SK-N-SH (cell line): ENCODE results near the gene SEMA3D. TPM values are rescaled to one million over a fixed set of nuclear protein-coding genes. Genes with fewer than 3 reads are reported as not detected.

Experiments used
- CTCF ChIA-PET: fragments of 300-600, 350-600 bp; formaldehyde crosslinking; extraction: SDS; loops from one replicate; lab custom pipeline; 2021; lab: Yijun Ruan, JAX
- POLR2A ChIA-PET: fragments of 350-600 bp; sonication (Branson Sonifier 250); formaldehyde crosslinking; extraction: SDS; loops from one replicate; lab custom pipeline; 2020; ENCODE audit warnings: antibody characterized with exemption, inconsistent platforms; lab: Yijun Ruan, JAX
- DNase-seq: peaks from one replicate; pipeline ENCODE4 v3.0.0; 2012
- H2AFZ ChIP-seq: fragments of 200-600 bp; sonication (generic); 2 replicates; pipeline ENCODE4 v1.8.1; 2016; ENCODE audit warnings: antibody characterized with exemption, mild to moderate bottlenecking, low read depth
- H3F3A ChIP-seq: fragments of 200-600 bp; sonication (generic); replicated peaks from 2 replicates; pipeline ENCODE3; 2016; ENCODE audit warnings: antibody characterized with exemption, mild to moderate bottlenecking; ENCODE audit not compliant: insufficient read depth
- H3K27ac ChIP-seq, 2 experiments: fragments of 200-500 bp in 1 of 2; fragments of 200-600 bp in 1 of 2; sonication (Bioruptor generic) in 1 of 2; sonication (generic), shearing (Covaris generic) in 1 of 2; 2 replicates each; pipeline versions ENCODE4 v1.5.1 to v1.6.1; 2014 to 2016; ENCODE audit warnings: low read depth in 2 of 2, inconsistent platforms in 1 of 2, low read length in 1 of 2, mild to moderate bottlenecking in 1 of 2, mixed read lengths in 1 of 2
- H3K27me3 ChIP-seq: fragments of 200-600 bp; sonication (generic), shearing (Covaris generic); 2 replicates; pipeline ENCODE4 v1.6.1; 2016; ENCODE audit warnings: mixed run types; ENCODE audit not compliant: insufficient read depth
- H3K36me3 ChIP-seq, 2 experiments: fragments of 200-500 bp in 1 of 2; fragments of 200-600 bp in 1 of 2; sonication (Bioruptor generic) in 1 of 2; sonication (generic) in 1 of 2; replicated peaks in 1 of 2; 2 replicates each; pipeline versions ENCODE3 to v1.5.1; 2014 to 2016; ENCODE audit warnings: low read length in 1 of 2, mild to moderate bottlenecking in 1 of 2; ENCODE audit not compliant: insufficient read depth in 2 of 2, control insufficient read depth in 1 of 2
- H3K4me1 ChIP-seq, 2 experiments: fragments of 200-500 bp in 1 of 2; fragments of 200-600 bp in 1 of 2; sonication (Bioruptor generic) in 1 of 2; sonication (generic), shearing (Covaris generic) in 1 of 2; 2 replicates each; pipeline versions ENCODE4 v1.5.1 to v1.6.1; 2014 to 2016; ENCODE audit warnings: low read depth in 1 of 2, low read length in 1 of 2, mixed run types in 1 of 2; ENCODE audit not compliant: insufficient read depth in 2 of 2, control insufficient read depth in 1 of 2
- H3K4me2 ChIP-seq: fragments of 200-600 bp; sonication (generic), shearing (Covaris generic); 2 replicates; pipeline ENCODE4 v1.6.1; 2017; ENCODE audit warnings: mixed run types
- H3K4me3 ChIP-seq, 2 experiments: fragments of 200-500 bp in 1 of 2; fragments of 200-600 bp in 1 of 2; sonication (Bioruptor generic) in 1 of 2; sonication (generic), shearing (Covaris generic) in 1 of 2; 2 replicates each; pipeline versions ENCODE4 v1.5.1 to v1.8.1; 2014 to 2016; ENCODE audit warnings: low read depth in 2 of 2, inconsistent platforms in 1 of 2, low read length in 1 of 2, mild to moderate bottlenecking in 1 of 2, mixed read lengths in 1 of 2, moderate library complexity in 1 of 2
- H3K79me2 ChIP-seq: fragments of 200-600 bp; sonication (generic); 2 replicates; pipeline ENCODE4 v1.8.1; 2017; ENCODE audit warnings: mild to moderate bottlenecking; ENCODE audit not compliant: insufficient read depth
- H3K9ac ChIP-seq: fragments of 200-600 bp; sonication (generic); 2 replicates; pipeline ENCODE4 v1.6.1; 2017; ENCODE audit warnings: mixed run types
- H3K9me2 ChIP-seq: fragments of 200-600 bp; sonication (generic); 2 replicates; pipeline ENCODE4 v1.6.1; 2017; ENCODE audit warnings: mixed run types
- H3K9me3 ChIP-seq: fragments of 200-600 bp; sonication (generic); 2 replicates; pipeline ENCODE4 v1.6.1; 2017; ENCODE audit warnings: mixed run types, mild to moderate bottlenecking, moderate library complexity
- H4K20me1 ChIP-seq: fragments of 200-600 bp; sonication (generic); 2 replicates; pipeline ENCODE4 v1.6.1; 2017; ENCODE audit warnings: mild to moderate bottlenecking, mixed run types; ENCODE audit not compliant: insufficient read depth
- CHD2 ChIP-seq: fragments of 150-350 bp; IDR thresholded peaks from 2 replicates; pipeline ENCODE4 v1.6.1; 2018; ENCODE audit warnings: low read length; ENCODE audit not compliant: partially characterized antibody
- FOSL2 ChIP-seq: IDR thresholded peaks from 2 replicates; pipeline ENCODE4 v1.4.0; 2012; ENCODE audit warnings: low read depth, mild to moderate bottlenecking, moderate library complexity, borderline replicate concordance
- GABPA ChIP-seq: IDR thresholded peaks from 2 replicates; pipeline ENCODE4 v1.4.0; 2012; ENCODE audit warnings: low read depth, mild to moderate bottlenecking
- MXI1 ChIP-seq: IDR thresholded peaks from 2 replicates; pipeline ENCODE4 v1.6.1; 2012; ENCODE audit warnings: mild to moderate bottlenecking, low read depth, low read length, improper control_type of control experiment
- POLR2AphosphoS5 ChIP-seq: IDR thresholded peaks from 2 replicates; pipeline ENCODE4 v1.6.1; 2012; ENCODE audit warnings: low read depth, low read length
- RAD21 ChIP-seq: IDR thresholded peaks from 2 replicates; pipeline ENCODE4 v1.6.1; 2012; ENCODE audit warnings: mild to moderate bottlenecking, low read length
- RFX5 ChIP-seq: IDR thresholded peaks from 2 replicates; pipeline ENCODE4 v1.6.1; 2012; ENCODE audit warnings: mild to moderate bottlenecking, improper control_type of control experiment, low read length
- SIN3A ChIP-seq: IDR thresholded peaks from 2 replicates; pipeline ENCODE4 v1.6.1; 2012; ENCODE audit warnings: low read depth, mild to moderate bottlenecking, low read length, moderate library complexity, borderline replicate concordance
- SMC3 ChIP-seq: IDR thresholded peaks from 2 replicates; pipeline ENCODE4 v1.6.1; 2012; ENCODE audit warnings: low read depth, low read length, improper control_type of control experiment
- TEAD4 ChIP-seq: IDR thresholded peaks from 2 replicates; pipeline ENCODE4 v1.4.0; 2012; ENCODE audit warnings: mild to moderate bottlenecking, borderline replicate concordance; ENCODE audit not compliant: insufficient read depth
- YY1 ChIP-seq: IDR thresholded peaks from 2 replicates; pipeline ENCODE4 v1.4.0; 2012; ENCODE audit warnings: low read depth, mild to moderate bottlenecking
- WGBS: methylation state at CpG from one replicate; pipeline ENCODE4 v1.1.6; 2017; ENCODE audit warnings: low lambda C conversion rate; 5-methylcytosine and 5-hydroxymethylcytosine counted together
- polyA plus RNA-seq, 3 experiments: library from polyadenylated mRNA; depleted of rRNA; stranded (reverse); fragments of >200 nt; gene quantifications; 2 replicates each; pipeline ENCODE4 v1.2.3, GENCODE V29; 2012
- TF ChIP-seq, protein P1 (sequence below): fragments of 200-600 bp; sonication (generic); IDR thresholded peaks from 2 replicates; pipeline ENCODE4 v1.6.1; 2017; ENCODE audit warnings: antibody characterized with exemption, mild to moderate bottlenecking, moderate library complexity
- TF ChIP-seq, protein P2 (sequence below): fragments of 150-350 bp; IDR thresholded peaks from 2 replicates; pipeline ENCODE4 v1.6.1; 2017; ENCODE audit warnings: antibody characterized with exemption, low read length, low read depth, borderline replicate concordance
- TF ChIP-seq, protein P3 (sequence below): IDR thresholded peaks from 2 replicates; pipeline ENCODE4; 2012
- TF ChIP-seq, protein P4 (sequence below): IDR thresholded peaks from 2 replicates; pipeline ENCODE4 v1.4.0; 2012; ENCODE audit warnings: low read depth, borderline replicate concordance
- TF ChIP-seq, protein P5 (sequence below): IDR thresholded peaks from 2 replicates; pipeline ENCODE4 v1.4.0; 2012; ENCODE audit warnings: low read depth
- TF ChIP-seq, protein P6 (sequence below): IDR thresholded peaks from 2 replicates; pipeline ENCODE4 v1.4.0; 2012; ENCODE audit warnings: low read depth, borderline replicate concordance

SEMA3D gene
- polyA plus RNA-seq, 1 of the 3 experiments (the other 2 are of a cell fraction) = 30.1 TPM

DNA sequence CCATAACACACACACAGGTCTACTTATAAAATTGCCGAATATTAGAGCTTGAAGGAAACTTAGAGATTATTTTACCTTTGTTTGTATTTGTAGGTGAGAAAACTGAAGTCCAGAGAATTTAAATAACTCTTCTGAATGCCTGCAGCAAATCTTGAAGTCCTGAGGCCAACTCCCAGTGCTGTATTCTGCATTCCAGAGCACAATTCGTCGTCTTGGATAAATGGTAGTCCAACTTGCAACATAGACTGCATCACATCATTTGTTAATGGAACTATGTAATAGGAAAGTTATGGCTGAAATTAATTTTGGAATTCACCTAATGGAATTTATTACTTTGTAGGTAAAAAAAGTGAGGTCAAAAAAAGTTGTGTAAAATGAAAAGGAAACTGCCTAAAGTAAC is 37.3 kb upstream of the SEMA3D start (continued):
- TF ChIP-seq, protein P1, sequence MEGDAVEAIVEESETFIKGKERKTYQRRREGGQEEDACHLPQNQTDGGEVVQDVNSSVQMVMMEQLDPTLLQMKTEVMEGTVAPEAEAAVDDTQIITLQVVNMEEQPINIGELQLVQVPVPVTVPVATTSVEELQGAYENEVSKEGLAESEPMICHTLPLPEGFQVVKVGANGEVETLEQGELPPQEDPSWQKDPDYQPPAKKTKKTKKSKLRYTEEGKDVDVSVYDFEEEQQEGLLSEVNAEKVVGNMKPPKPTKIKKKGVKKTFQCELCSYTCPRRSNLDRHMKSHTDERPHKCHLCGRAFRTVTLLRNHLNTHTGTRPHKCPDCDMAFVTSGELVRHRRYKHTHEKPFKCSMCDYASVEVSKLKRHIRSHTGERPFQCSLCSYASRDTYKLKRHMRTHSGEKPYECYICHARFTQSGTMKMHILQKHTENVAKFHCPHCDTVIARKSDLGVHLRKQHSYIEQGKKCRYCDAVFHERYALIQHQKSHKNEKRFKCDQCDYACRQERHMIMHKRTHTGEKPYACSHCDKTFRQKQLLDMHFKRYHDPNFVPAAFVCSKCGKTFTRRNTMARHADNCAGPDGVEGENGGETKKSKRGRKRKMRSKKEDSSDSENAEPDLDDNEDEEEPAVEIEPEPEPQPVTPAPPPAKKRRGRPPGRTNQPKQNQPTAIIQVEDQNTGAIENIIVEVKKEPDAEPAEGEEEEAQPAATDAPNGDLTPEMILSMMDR = no peak
- TF ChIP-seq, protein P2, sequence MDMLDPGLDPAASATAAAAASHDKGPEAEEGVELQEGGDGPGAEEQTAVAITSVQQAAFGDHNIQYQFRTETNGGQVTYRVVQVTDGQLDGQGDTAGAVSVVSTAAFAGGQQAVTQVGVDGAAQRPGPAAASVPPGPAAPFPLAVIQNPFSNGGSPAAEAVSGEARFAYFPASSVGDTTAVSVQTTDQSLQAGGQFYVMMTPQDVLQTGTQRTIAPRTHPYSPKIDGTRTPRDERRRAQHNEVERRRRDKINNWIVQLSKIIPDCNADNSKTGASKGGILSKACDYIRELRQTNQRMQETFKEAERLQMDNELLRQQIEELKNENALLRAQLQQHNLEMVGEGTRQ = no peak
- TF ChIP-seq GABPA = no peak

DNA sequence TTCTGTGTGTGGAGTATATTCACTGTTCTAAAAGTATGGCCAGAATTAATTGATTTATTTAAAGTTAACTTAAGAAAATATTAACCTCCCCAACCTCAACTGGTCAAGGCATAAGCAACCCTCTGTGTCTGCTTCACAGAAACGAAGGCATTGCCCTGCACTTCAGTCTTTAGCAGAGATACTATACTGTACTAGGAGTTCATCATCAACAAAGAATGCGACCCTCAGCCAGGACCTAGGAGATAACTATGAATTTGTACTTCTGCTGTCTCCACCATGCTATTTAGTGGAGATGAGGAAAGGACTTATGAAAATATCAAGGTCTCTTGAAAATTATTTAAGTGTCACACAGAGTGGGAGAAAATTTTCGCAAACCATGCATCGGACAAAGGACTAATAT is 35.7 kb upstream of the SEMA3D start:
- no peaks in the 10 kb centered on the region for H3K27me3 ChIP-seq
- H3K4me1 ChIP-seq = no peaks in the 10 kb centered on the region; a peak in 1 of 4 replicates
- H3K9me3 ChIP-seq = no peaks in the 10 kb centered on the region
- no peak overlapping the region for H3K4me3 ChIP-seq
- CTCF ChIA-PET = no interaction called here
- H3K4me2 ChIP-seq = no peak overlapping the region
- H3K9me2 ChIP-seq = 0 out of 2 replicates have a peak, but pooled peaks cover 4% of the 10 kb centered on the region
- H3K27ac ChIP-seq = no peak overlapping the region
- TF ChIP-seq MXI1 (no peak), YY1 (no peak), SIN3A (no peak), CHD2 (no peak), FOSL2 (no peak), TEAD4 (no peak), POLR2AphosphoS5 (no peak), RFX5 (no peak), RAD21 (no peak), SMC3 (no peak)
- TF ChIP-seq, protein P3, sequence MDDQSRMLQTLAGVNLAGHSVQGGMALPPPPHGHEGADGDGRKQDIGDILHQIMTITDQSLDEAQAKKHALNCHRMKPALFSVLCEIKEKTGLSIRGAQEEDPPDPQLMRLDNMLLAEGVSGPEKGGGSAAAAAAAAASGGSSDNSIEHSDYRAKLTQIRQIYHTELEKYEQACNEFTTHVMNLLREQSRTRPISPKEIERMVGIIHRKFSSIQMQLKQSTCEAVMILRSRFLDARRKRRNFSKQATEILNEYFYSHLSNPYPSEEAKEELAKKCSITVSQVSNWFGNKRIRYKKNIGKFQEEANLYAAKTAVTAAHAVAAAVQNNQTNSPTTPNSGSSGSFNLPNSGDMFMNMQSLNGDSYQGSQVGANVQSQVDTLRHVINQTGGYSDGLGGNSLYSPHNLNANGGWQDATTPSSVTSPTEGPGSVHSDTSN = no peak
- TF ChIP-seq, protein P4, sequence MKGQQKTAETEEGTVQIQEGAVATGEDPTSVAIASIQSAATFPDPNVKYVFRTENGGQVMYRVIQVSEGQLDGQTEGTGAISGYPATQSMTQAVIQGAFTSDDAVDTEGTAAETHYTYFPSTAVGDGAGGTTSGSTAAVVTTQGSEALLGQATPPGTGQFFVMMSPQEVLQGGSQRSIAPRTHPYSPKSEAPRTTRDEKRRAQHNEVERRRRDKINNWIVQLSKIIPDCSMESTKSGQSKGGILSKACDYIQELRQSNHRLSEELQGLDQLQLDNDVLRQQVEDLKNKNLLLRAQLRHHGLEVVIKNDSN = no peak
- TF ChIP-seq, protein P5, sequence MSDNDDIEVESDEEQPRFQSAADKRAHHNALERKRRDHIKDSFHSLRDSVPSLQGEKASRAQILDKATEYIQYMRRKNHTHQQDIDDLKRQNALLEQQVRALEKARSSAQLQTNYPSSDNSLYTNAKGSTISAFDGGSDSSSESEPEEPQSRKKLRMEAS = no peak
- TF ChIP-seq, protein P2 = no peak
- TF ChIP-seq, protein P6, sequence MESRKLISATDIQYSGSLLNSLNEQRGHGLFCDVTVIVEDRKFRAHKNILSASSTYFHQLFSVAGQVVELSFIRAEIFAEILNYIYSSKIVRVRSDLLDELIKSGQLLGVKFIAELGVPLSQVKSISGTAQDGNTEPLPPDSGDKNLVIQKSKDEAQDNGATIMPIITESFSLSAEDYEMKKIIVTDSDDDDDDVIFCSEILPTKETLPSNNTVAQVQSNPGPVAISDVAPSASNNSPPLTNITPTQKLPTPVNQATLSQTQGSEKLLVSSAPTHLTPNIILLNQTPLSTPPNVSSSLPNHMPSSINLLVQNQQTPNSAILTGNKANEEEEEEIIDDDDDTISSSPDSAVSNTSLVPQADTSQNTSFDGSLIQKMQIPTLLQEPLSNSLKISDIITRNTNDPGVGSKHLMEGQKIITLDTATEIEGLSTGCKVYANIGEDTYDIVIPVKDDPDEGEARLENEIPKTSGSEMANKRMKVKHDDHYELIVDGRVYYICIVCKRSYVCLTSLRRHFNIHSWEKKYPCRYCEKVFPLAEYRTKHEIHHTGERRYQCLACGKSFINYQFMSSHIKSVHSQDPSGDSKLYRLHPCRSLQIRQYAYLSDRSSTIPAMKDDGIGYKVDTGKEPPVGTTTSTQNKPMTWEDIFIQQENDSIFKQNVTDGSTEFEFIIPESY = no peak
- H3K9ac ChIP-seq = no peak overlapping the region
- DNase-seq = no peak
- H3K79me2 ChIP-seq = no peaks in the 10 kb centered on the region
- POLR2A ChIA-PET = no interaction called here
- no peaks in the 10 kb centered on the region for H4K20me1 ChIP-seq
- no peaks in the 10 kb centered on the region for H3F3A ChIP-seq
- WGBS = 87% methylated on average over 4 of the region's 4 CpGs
- no peaks in the 10 kb centered on the region for H3K36me3 ChIP-seq
- no peak overlapping the region for H2AFZ ChIP-seq
